ENCODE data around the gene ARPP21.

GRCh38 chr3:35832140-35832571 is 192.8 kb downstream of the ARPP21 start:
- no peak for TF ChIP-seq CTCF (conservative IDR thresholded peaks at IDR 0.05; ENCODE audit: low read length)
- no peak for TF ChIP-seq EZH2phosphoT487 (IDR thresholded peaks at IDR 0.05; ENCODE audit: borderline replicate concordance, low read depth, low read length)

All from OCI-LY7 (cell line).